GM19455 (cell line): ENCODE results near the gene MS4A10.

Experiments used
- ATAC-seq: cut with Tn5 transposase; IDR thresholded peaks from one replicate; pipeline ENCODE4 v1.9.1; 2021; ENCODE audit not compliant: unreplicated experiment

The MS4A10 gene

GRCh38 chr11:60764879-60765278, 20.3 kb upstream of the MS4A10 start:
- ATAC-seq = peak; percentile 50

- ATAC-seq = peak; percentile 13
These were observed 19.8 kb upstream of the MS4A10 start for GRCh38 chr11:60765355-60765754.

- ATAC-seq = no peak
These were observed 18.6 kb upstream of the MS4A10 start for GRCh38 chr11:60766547-60766946.

GRCh38 chr11:60767388-60767811, 17.7 kb upstream of the MS4A10 start:
- no peak for ATAC-seq

- ATAC-seq = no peak
These were observed 16.9 kb upstream of the MS4A10 start for GRCh38 chr11:60768202-60768601.

GRCh38 chr11:60769273-60769672, 15.9 kb upstream of the MS4A10 start:
- no peak for ATAC-seq

- ATAC-seq = no peak
These were observed 15.3 kb upstream of the MS4A10 start for GRCh38 chr11:60769811-60770210.

GRCh38 chr11:60771146-60771545, 14.0 kb upstream of the MS4A10 start:
- ATAC-seq = no peak

- ATAC-seq = no peak
These were observed 13.1 kb upstream of the MS4A10 start for GRCh38 chr11:60771879-60772525.

GRCh38 chr11:60772666-60773065, 12.5 kb upstream of the MS4A10 start:
- ATAC-seq = no peak

GRCh38 chr11:60774726-60775125, 10.4 kb upstream of the MS4A10 start:
- no peak for ATAC-seq

- peak; percentile 56 for ATAC-seq
These were observed 9.6 kb upstream of the MS4A10 start for GRCh38 chr11:60775420-60775961.

- ATAC-seq = no peak
These were observed 9.0 kb upstream of the MS4A10 start for GRCh38 chr11:60776167-60776566.

GRCh38 chr11:60777106-60777505, 8.0 kb upstream of the MS4A10 start:
- no peak for ATAC-seq

GRCh38 chr11:60777572-60777971, 7.6 kb upstream of the MS4A10 start:
- no peak for ATAC-seq

- no peak for ATAC-seq
These were observed 5.1 kb upstream of the MS4A10 start for GRCh38 chr11:60780065-60780464.

GRCh38 chr11:60780774-60781173, 4.4 kb upstream of the MS4A10 start:
- ATAC-seq = no peak

GRCh38 chr11:60781286-60781980, 3.7 kb upstream of the MS4A10 start:
- ATAC-seq = no peak

GRCh38 chr11:60781981-60782316, 3.2 kb upstream of the MS4A10 start:
- ATAC-seq = no peak

GRCh38 chr11:60782393-60783140, 2.6 kb upstream of the MS4A10 start:
- ATAC-seq = no peak

GRCh38 chr11:60783141-60783484, 2.0 kb upstream of the MS4A10 start:
- ATAC-seq = no peak

GRCh38 chr11:60783911-60784310, 1.2 kb upstream of the MS4A10 start:
- no peak for ATAC-seq
